Measurements from ENCODE around the gene PXYLP1.

The PXYLP1 gene

DNA sequence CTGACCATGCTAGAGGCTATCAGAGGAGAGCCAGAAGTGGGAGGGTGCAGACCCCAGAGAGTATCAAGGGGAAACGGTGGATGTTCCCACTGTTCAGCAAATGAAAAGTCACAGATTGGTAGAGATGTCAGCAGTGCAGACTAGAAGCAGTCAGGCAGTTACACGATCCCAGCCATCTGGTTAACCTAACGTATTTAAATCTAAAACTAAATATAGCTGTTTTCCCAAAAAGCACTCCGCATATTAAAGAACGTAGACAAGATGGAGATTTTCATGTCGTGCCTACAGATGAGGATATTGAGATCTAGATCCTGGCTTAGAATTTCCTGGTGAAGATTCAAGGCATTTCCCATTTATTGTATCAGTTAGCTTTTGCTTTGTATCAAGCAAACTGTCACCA is 25.2 kb downstream of the PXYLP1 start:
- H3K4me3 ChIP-seq (replicated peaks; ENCODE audit: insufficient read depth, low read length), result no peak overlapping the region
- no peak for DNase-seq (ENCODE audit: low read depth in 1 of 2, low spot score in 1 of 2)

DNA sequence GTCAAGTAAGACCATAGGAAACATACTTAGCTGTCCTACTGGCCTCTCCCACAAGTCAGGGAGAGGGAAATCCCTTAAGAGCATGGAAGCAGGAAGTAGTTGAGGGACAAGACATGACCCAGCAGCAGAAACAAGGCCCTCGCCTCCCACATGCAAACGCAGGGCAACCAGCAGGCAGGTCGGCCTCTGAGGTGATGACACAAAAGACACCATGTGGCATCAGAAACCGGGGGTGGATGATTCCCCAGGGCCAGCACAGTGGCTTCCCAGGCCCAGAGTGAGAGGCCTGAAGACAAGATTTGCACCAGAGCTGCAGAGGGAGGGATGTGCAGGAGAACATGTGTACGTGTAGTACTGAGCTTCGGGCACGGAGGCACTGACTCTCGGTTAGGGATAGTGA is 26.3 kb downstream of the PXYLP1 start:
- no peak overlapping the region for H3K27ac ChIP-seq (replicated peaks)

More for the DNA sequence above, 25.2 kb downstream of the PXYLP1 start:
- Histone ChIP-seq H3K27ac (replicated peaks) (no peak overlapping the region), H3K27me3 (ENCODE audit: insufficient read depth, poor library complexity, severe bottlenecking) (no peaks in the 10 kb centered on the region)
- TF ChIP-seq, protein P1, sequence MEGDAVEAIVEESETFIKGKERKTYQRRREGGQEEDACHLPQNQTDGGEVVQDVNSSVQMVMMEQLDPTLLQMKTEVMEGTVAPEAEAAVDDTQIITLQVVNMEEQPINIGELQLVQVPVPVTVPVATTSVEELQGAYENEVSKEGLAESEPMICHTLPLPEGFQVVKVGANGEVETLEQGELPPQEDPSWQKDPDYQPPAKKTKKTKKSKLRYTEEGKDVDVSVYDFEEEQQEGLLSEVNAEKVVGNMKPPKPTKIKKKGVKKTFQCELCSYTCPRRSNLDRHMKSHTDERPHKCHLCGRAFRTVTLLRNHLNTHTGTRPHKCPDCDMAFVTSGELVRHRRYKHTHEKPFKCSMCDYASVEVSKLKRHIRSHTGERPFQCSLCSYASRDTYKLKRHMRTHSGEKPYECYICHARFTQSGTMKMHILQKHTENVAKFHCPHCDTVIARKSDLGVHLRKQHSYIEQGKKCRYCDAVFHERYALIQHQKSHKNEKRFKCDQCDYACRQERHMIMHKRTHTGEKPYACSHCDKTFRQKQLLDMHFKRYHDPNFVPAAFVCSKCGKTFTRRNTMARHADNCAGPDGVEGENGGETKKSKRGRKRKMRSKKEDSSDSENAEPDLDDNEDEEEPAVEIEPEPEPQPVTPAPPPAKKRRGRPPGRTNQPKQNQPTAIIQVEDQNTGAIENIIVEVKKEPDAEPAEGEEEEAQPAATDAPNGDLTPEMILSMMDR (IDR thresholded peaks at IDR 0.05; ENCODE audit: insufficient read depth, low read length), result no peak
- TF ChIP-seq SPI1 (IDR thresholded peaks at IDR 0.05; ENCODE audit: borderline replicate concordance, low read depth), result no peak
- no peak for TF ChIP-seq GABPA (IDR thresholded peaks at IDR 0.05; ENCODE audit: low read depth)
- TF ChIP-seq, protein P2, sequence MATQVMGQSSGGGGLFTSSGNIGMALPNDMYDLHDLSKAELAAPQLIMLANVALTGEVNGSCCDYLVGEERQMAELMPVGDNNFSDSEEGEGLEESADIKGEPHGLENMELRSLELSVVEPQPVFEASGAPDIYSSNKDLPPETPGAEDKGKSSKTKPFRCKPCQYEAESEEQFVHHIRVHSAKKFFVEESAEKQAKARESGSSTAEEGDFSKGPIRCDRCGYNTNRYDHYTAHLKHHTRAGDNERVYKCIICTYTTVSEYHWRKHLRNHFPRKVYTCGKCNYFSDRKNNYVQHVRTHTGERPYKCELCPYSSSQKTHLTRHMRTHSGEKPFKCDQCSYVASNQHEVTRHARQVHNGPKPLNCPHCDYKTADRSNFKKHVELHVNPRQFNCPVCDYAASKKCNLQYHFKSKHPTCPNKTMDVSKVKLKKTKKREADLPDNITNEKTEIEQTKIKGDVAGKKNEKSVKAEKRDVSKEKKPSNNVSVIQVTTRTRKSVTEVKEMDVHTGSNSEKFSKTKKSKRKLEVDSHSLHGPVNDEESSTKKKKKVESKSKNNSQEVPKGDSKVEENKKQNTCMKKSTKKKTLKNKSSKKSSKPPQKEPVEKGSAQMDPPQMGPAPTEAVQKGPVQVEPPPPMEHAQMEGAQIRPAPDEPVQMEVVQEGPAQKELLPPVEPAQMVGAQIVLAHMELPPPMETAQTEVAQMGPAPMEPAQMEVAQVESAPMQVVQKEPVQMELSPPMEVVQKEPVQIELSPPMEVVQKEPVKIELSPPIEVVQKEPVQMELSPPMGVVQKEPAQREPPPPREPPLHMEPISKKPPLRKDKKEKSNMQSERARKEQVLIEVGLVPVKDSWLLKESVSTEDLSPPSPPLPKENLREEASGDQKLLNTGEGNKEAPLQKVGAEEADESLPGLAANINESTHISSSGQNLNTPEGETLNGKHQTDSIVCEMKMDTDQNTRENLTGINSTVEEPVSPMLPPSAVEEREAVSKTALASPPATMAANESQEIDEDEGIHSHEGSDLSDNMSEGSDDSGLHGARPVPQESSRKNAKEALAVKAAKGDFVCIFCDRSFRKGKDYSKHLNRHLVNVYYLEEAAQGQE (IDR thresholded peaks at IDR 0.05; ENCODE audit: insufficient replicate concordance, low read depth), result no peak
- no peak for TF ChIP-seq POLR2AphosphoS5 (IDR thresholded peaks at IDR 0.05; ENCODE audit: low read depth)

DNA sequence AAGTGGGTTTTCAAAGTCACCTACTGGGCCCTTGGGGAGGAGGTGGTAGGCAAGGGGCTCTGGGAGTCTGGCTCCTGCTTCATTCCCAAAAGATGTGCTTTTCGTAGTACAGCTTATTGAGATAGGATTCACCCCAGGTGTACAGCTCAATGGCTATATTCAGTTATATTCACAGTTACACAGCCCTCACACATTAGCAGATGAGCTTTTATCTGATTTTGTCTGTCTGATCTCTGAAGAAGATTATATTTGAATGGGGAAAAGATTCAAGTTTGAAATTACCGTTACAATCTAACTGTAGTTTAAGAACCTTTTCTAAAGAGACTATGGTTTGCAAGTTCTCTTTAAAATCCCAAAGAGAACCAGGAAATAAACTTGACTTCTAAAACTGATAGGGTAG is 27.3 kb downstream of the PXYLP1 start:
- H3K27me3 ChIP-seq (ENCODE audit: insufficient read depth, poor library complexity, severe bottlenecking), result no peaks in the 10 kb centered on the region
- H3K27ac ChIP-seq (replicated peaks), result no peak overlapping the region
- no peak overlapping the region for H3K4me3 ChIP-seq (replicated peaks; ENCODE audit: insufficient read depth, low read length)
- TF ChIP-seq, protein P1 (IDR thresholded peaks at IDR 0.05; ENCODE audit: insufficient read depth, low read length), result no peak
- TF ChIP-seq POLR2AphosphoS5 (IDR thresholded peaks at IDR 0.05; ENCODE audit: low read depth), result no peak
- TF ChIP-seq, protein P2 (IDR thresholded peaks at IDR 0.05; ENCODE audit: insufficient replicate concordance, low read depth), result no peak
- TF ChIP-seq SPI1 (IDR thresholded peaks at IDR 0.05; ENCODE audit: borderline replicate concordance, low read depth), result no peak
- no peak for TF ChIP-seq GABPA (IDR thresholded peaks at IDR 0.05; ENCODE audit: low read depth)
- DNase-seq (ENCODE audit: low read depth in 1 of 2, low spot score in 1 of 2), result no peak

More for the DNA sequence above, 26.3 kb downstream of the PXYLP1 start:
- TF ChIP-seq SPI1 (IDR thresholded peaks at IDR 0.05; ENCODE audit: borderline replicate concordance, low read depth), result no peak
- no peak for TF ChIP-seq GABPA (IDR thresholded peaks at IDR 0.05; ENCODE audit: low read depth)
- TF ChIP-seq POLR2AphosphoS5 (IDR thresholded peaks at IDR 0.05; ENCODE audit: low read depth), result no peak
- TF ChIP-seq, protein P2 (IDR thresholded peaks at IDR 0.05; ENCODE audit: insufficient replicate concordance, low read depth), result no peak
- TF ChIP-seq, protein P1 (IDR thresholded peaks at IDR 0.05; ENCODE audit: insufficient read depth, low read length), result no peak
- H3K4me3 ChIP-seq (replicated peaks; ENCODE audit: insufficient read depth, low read length), result no peak overlapping the region
- no peak for DNase-seq (ENCODE audit: low read depth in 1 of 2, low spot score in 1 of 2)
- H3K27me3 ChIP-seq (ENCODE audit: insufficient read depth, poor library complexity, severe bottlenecking), result no peaks in the 10 kb centered on the region
